Natural killer cell (primary cell): ENCODE measurements around the gene TRAM2. TPM values are rescaled to one million over a fixed set of nuclear protein-coding genes. Genes with fewer than 3 reads are reported as not detected.

ENCODE experiments used
- ATAC-seq, 3 donors: fragments of 150-1000 bp in 2 of 3; fragments of 200-7000 bp in 1 of 3; cut with Tn5 transposase; 1 replicate in 1 of 3; 2 replicates in 2 of 3; pipeline ENCODE4 v1.10.0; 2021; ENCODE audit warnings: mild to moderate bottlenecking in 2 of 3, moderate library complexity in 2 of 3
- DNase-seq, 2 donors: peaks; one replicate each; pipeline versions ENCODE4 v3.0.0 to v3.0.0-alpha.2; 2013 to 2021; ENCODE audit warnings: mixed read lengths in 1 of 2
- H3K27ac ChIP-seq: one replicate; pipeline ENCODE4 v1.5.1; 2013; ENCODE audit warnings: mild to moderate bottlenecking, low read length
- H3K27me3 ChIP-seq: one replicate; pipeline ENCODE4 v1.6.1; 2013; ENCODE audit warnings: low read length; ENCODE audit not compliant: control insufficient read depth, insufficient read depth
- H3K36me3 ChIP-seq: one replicate; pipeline ENCODE4 v1.6.1; 2013; ENCODE audit warnings: low read length; ENCODE audit not compliant: control insufficient read depth, insufficient read depth
- H3K4me1 ChIP-seq: one replicate; pipeline ENCODE4 v1.6.1; 2013; ENCODE audit warnings: low read length; ENCODE audit not compliant: control insufficient read depth, insufficient read depth
- H3K4me3 ChIP-seq: one replicate; pipeline ENCODE4 v1.5.1; 2013; ENCODE audit warnings: low read length
- H3K9me3 ChIP-seq: one replicate; pipeline ENCODE4 v1.6.1; 2013; ENCODE audit warnings: low read length; ENCODE audit not compliant: control insufficient read depth, insufficient read depth
- H3K27ac Mint-ChIP-seq, 2 donors: one replicate each; pipeline ENCODE4 v1.8.0; 2022; ENCODE audit warnings: mild to moderate bottlenecking in 2 of 2, mixed read lengths in 2 of 2, moderate library complexity in 1 of 2
- H3K27me3 Mint-ChIP-seq, 2 donors: one replicate each; pipeline ENCODE4 v1.8.0; 2022; ENCODE audit warnings: low read depth in 2 of 2, mixed read lengths in 2 of 2
- H3K36me3 Mint-ChIP-seq: one replicate; pipeline ENCODE4 v1.8.0; 2022; ENCODE audit warnings: mixed read lengths
- H3K4me1 Mint-ChIP-seq, 2 donors: one replicate each; pipeline ENCODE4 v1.8.0; 2022; ENCODE audit warnings: mixed read lengths in 2 of 2
- H3K4me3 Mint-ChIP-seq: one replicate; pipeline ENCODE4 v1.8.0; 2022; ENCODE audit warnings: mild to moderate bottlenecking, moderate library complexity, mixed read lengths
- H3K9me3 Mint-ChIP-seq, 2 donors: one replicate each; pipeline ENCODE4 v1.8.0; 2022; ENCODE audit warnings: mixed read lengths in 2 of 2
- WGBS: methylation state at CpG from one replicate; pipeline ENCODE4 v1.1.7; 2013; ENCODE audit warnings: missing lambda C conversion rate; ENCODE audit not compliant: insufficient coverage; 5-methylcytosine and 5-hydroxymethylcytosine counted together
- intact Hi-C: fragments of 100-400 bp; cut with micrococcal nuclease; formaldehyde crosslinking; loops from one replicate; pipeline ENCODE4 v1.14.2; 2022
- total RNA-seq, 4 donors: library from RNA; stranded (reverse); fragments of 120-200 nt in 1 of 4; gene quantifications; one replicate each; pipeline versions ENCODE4 v1.2.3 to v1.2.4, GENCODE V29; 2013 to 2022
- TF ChIP-seq, protein P1 (sequence below): fragments of 200-600 bp; IDR thresholded peaks from one replicate; pipeline ENCODE4 v1.8.0; 2022; ENCODE audit warnings: antibody characterized with exemption

The TRAM2 gene
- total RNA-seq, 3 donors from 2014 or later (not counting 1 experiment from before 2014, with no cell fraction given): 16.2 to 20.0 (median 19.2) TPM

DNA sequence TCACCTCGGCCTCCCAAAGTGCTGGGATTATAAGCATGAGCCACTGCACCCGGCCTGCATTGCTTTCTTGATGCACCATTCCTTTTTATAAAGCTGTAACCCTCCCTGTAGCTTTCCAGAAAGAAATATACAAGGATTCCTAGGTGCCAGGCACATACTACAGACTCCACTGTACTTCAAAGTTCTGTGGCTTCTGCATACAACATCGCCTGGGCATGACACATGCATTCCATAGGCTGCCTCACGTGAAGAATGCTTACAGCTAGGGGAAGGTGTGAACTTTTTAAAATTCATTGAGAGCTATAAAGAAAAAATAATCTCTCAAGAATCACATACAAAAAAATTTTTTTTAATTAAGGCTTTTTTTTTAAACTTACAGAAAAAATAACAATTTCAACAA lies 50.2 kb downstream of the TRAM2 start:
- 86% methylated on average over 3 of the region's 4 CpGs for WGBS
- Mint-ChIP-seq H3K27ac (no peak overlapping the region), H3K4me1 (peaks cover 11 to 44% of the 10 kb centered on the region in 2 donors)

DNA sequence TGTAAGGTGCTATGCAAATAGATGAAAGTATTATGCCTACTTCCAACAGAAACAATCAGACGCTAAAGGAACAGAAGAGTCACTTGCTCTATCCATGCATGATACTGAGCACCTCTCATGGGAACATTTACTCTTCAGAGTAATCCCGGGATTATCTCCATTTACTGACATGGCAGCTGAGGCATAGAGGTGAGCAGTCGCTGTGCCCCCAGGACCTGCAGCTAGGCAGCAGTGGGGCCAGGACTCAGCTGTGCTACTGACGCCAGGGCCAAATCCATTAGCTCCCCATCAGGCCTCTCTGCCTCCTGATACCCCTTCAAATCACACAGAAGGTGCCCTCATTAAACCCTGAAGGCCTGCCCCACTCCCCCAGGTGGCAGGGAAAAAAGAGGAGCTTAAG lies 51.9 kb downstream of the TRAM2 start:
- no peaks in the 10 kb centered on the region for H3K36me3 ChIP-seq
- TF ChIP-seq, protein P1, sequence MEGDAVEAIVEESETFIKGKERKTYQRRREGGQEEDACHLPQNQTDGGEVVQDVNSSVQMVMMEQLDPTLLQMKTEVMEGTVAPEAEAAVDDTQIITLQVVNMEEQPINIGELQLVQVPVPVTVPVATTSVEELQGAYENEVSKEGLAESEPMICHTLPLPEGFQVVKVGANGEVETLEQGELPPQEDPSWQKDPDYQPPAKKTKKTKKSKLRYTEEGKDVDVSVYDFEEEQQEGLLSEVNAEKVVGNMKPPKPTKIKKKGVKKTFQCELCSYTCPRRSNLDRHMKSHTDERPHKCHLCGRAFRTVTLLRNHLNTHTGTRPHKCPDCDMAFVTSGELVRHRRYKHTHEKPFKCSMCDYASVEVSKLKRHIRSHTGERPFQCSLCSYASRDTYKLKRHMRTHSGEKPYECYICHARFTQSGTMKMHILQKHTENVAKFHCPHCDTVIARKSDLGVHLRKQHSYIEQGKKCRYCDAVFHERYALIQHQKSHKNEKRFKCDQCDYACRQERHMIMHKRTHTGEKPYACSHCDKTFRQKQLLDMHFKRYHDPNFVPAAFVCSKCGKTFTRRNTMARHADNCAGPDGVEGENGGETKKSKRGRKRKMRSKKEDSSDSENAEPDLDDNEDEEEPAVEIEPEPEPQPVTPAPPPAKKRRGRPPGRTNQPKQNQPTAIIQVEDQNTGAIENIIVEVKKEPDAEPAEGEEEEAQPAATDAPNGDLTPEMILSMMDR: no peak
- H3K4me1 Mint-ChIP-seq: peaks cover 11 to 49% of the 10 kb centered on the region in 2 donors
- no peak for DNase-seq
- H3K9me3 ChIP-seq: no peaks in the 10 kb centered on the region
- no peaks in the 10 kb centered on the region for H3K27me3 ChIP-seq
- intact Hi-C loops: no loop called here
- no peaks in the 10 kb centered on the region for H3K27me3 Mint-ChIP-seq
- H3K9me3 Mint-ChIP-seq: no peaks in the 10 kb centered on the region
- H3K4me1 ChIP-seq: no peaks in the 10 kb centered on the region
- WGBS: 95% methylated on average over 4 of the region's 4 CpGs
- no peak overlapping the region for H3K4me3 Mint-ChIP-seq
- H3K36me3 Mint-ChIP-seq: no peaks in the 10 kb centered on the region
- H3K27ac Mint-ChIP-seq: no peak overlapping the region
- no peak overlapping the region for H3K27ac ChIP-seq
- peak in 1 of 3 donors; percentile 7 for ATAC-seq
- H3K4me3 ChIP-seq: no peak overlapping the region

More for the DNA sequence above, 50.2 kb downstream of the TRAM2 start:
- intact Hi-C loops: no loop called here
- no peaks in the 10 kb centered on the region for H3K9me3 Mint-ChIP-seq
- no peaks in the 10 kb centered on the region for H3K36me3 Mint-ChIP-seq
- Histone ChIP-seq H3K4me3 (no peak overlapping the region), H3K9me3 (no peaks in the 10 kb centered on the region), H3K27me3 (no peaks in the 10 kb centered on the region), H3K36me3 (no peaks in the 10 kb centered on the region), H3K4me1 (no peaks in the 10 kb centered on the region), H3K27ac (no peak overlapping the region)
- TF ChIP-seq, protein P1: no peak
- no peak overlapping the region for H3K4me3 Mint-ChIP-seq
- DNase-seq (no peak), ATAC-seq (no peak)
- H3K27me3 Mint-ChIP-seq: no peaks in the 10 kb centered on the region

DNA sequence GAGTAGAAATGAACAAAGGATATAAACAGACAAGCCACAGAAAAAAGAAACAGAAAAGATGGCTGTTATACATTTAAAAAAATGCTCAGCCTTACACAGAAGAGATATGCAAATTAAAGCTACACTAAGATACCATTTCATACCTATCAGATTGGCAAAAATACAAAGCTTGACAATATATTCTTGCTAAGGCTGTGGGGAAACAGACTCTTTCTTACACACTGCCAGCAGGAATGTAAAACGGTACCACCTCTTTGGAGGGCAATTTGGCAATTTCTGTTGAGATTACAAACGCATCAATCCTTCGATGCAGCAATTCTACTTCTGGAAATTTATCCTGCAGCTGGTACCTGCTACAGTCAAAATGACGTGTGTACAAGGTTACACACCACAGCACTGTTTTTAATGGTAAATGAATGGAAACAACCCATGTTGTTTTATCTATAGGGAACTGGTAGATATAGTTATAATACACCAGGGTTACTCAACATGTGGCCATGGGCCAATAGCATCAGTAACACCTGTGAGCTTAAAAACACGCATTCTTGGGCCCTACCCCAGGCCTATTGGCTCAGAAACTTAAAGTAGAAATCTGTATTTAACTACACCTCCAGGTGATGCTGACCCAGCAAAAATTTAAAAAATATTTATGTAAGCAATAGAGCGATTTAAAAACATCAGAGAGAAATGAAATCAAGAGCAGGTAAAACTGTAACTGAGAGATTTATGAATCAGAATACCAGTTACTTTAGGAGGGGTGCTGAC lies 53.3 kb downstream of the TRAM2 start:
- no peaks in the 10 kb centered on the region for H3K9me3 ChIP-seq
- H3K9me3 Mint-ChIP-seq: no peaks in the 10 kb centered on the region
- no peaks in the 10 kb centered on the region for H3K36me3 ChIP-seq
- peaks cover 19 to 60% of the 10 kb centered on the region in 2 donors for H3K4me1 Mint-ChIP-seq
- H3K4me1 ChIP-seq: no peaks in the 10 kb centered on the region
- H3K27me3 Mint-ChIP-seq: no peaks in the 10 kb centered on the region
- H3K4me3 ChIP-seq: no peak overlapping the region
- H3K27me3 ChIP-seq: no peaks in the 10 kb centered on the region
- H3K27ac Mint-ChIP-seq: peak overlapping the region in 1 of 2 donors; percentile 7
- intact Hi-C loops: no loop called here
- 86% methylated on average over 6 of the region's 6 CpGs for WGBS
- DNase-seq: no peak
- TF ChIP-seq, protein P1: no peak
- ATAC-seq: no peak
- H3K27ac ChIP-seq: no peak overlapping the region
- H3K4me3 Mint-ChIP-seq: no peak overlapping the region
- H3K36me3 Mint-ChIP-seq: no peaks in the 10 kb centered on the region

DNA sequence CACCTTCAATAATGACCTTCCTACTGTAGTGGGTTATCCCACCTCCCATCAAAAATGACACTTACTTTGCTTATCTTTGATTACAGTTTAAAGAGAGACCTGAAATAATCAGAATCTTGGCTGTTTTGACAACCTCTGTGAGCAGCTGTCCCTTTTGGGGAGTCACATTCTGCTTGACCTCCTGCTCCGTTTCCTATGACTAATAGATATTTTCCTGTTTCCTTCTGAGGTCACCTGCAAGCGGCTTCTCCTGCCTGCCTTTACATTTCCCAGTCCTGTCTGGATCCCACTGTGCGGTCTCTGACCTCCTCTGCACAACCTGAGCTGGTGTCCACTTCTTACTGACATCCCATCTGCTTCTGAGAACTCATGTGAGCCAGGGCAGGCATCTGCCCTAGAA lies 54.2 kb downstream of the TRAM2 start:
- H3K27ac Mint-ChIP-seq: peak overlapping the region in 1 of 2 donors; percentile 7

More for the DNA sequence above, 54.2 kb downstream of the TRAM2 start:
- Histone ChIP-seq H3K27me3 (no peaks in the 10 kb centered on the region), H3K27ac (no peak overlapping the region), H3K4me1 (no peaks in the 10 kb centered on the region), H3K9me3 (no peaks in the 10 kb centered on the region), H3K4me3 (no peak overlapping the region), H3K36me3 (no peaks in the 10 kb centered on the region)
- Mint-ChIP-seq H3K27me3 (no peaks in the 10 kb centered on the region), H3K9me3 (no peaks in the 10 kb centered on the region), H3K36me3 (no peaks in the 10 kb centered on the region), H3K4me3 (no peak overlapping the region), H3K4me1 (peaks cover 14 to 67% of the 10 kb centered on the region in 2 donors)
- TF ChIP-seq, protein P1: no peak
- ATAC-seq: no peak
- no peak for DNase-seq
- WGBS: 76% methylated on average over 3 of the region's 3 CpGs
- intact Hi-C loops: no loop called here
